ENCODE measurements around the gene NPLOC4. TPM values are rescaled to one million over a fixed set of nuclear protein-coding genes. Genes with fewer than 3 reads are reported as not detected.

Gene NPLOC4
- total and polyA plus RNA-seq, 2 of the 13 experiments (the other 11 are each of a cell fraction or from before 2014, with no cell fraction given), result 57.0 to 97.0 TPM

GRCh38 chr17:81583589-81584342 lies 53.1 kb downstream of the NPLOC4 start (continued):
- TF ChIP-seq AKNA (CRISPR knock-in tag; IDR thresholded peaks at IDR 0.05; ENCODE audit: borderline replicate concordance), result no peak
- TF ChIP-seq ZNF597 (CRISPR knock-in tag; IDR thresholded peaks at IDR 0.05), result no peak
- TF ChIP-seq HMG20B (CRISPR knock-in tag; conservative IDR thresholded peaks at IDR 0.05), result no peak
- no peak for TF ChIP-seq ZFP36 (IDR thresholded peaks at IDR 0.05; ENCODE audit: borderline replicate concordance, low read depth, low read length, partially characterized antibody)
- TF ChIP-seq ZNF224 (CRISPR knock-in tag; IDR thresholded peaks at IDR 0.05), result no peak
- TF ChIP-seq ZBTB40 (IDR thresholded peaks at IDR 0.05), result no peak
- TF ChIP-seq ZBTB40 (CRISPR knock-in tag; IDR thresholded peaks at IDR 0.05), result no peak
- TF ChIP-seq ZNF292 (CRISPR knock-in tag; IDR thresholded peaks at IDR 0.05; ENCODE audit: borderline replicate concordance, low read depth), result no peak
- no peak for TF ChIP-seq ETV6 (CRISPR knock-in tag; conservative IDR thresholded peaks at IDR 0.05)
- TF ChIP-seq ZNF800 (CRISPR knock-in tag; IDR thresholded peaks at IDR 0.05), result no peak
- TF ChIP-seq ZNF572 (CRISPR knock-in tag; IDR thresholded peaks at IDR 0.05), result no peak

Measured in HepG2 (cell line).